Endothelial cell of umbilical vein (primary cell): ENCODE results near the gene IL22RA2. TPM values are rescaled to one million over a fixed set of nuclear protein-coding genes. Genes with fewer than 3 reads are reported as not detected.

Experiments
- BruUV-seq: library from RNA; stranded (reverse); fragments of 400-500 nt; replicated peaks from 2 replicates; lab custom pipeline; 2021; lab: Mats Ljungman, UMichigan
- CTCF ChIA-PET: fragments of 300-600, 350-600 bp; sonication (Branson Sonifier 250); formaldehyde crosslinking; loops from one replicate; lab custom pipeline; 2021; ENCODE audit warnings: antibody characterized with exemption, inconsistent platforms; lab: Charles Lee
- POLR2A ChIA-PET: fragments of 300-600, 350-600 bp; sonication (Branson Sonifier 250); formaldehyde crosslinking; loops from one replicate; lab custom pipeline; 2021; ENCODE audit warnings: antibody characterized with exemption, inconsistent platforms; lab: Charles Lee
- DNase-seq: peaks from one replicate; pipeline ENCODE4 v3.0.0-alpha.2; 2011; ENCODE audit warnings: low read depth, low spot score
- FAIRE-seq: peaks from 2 replicates; lab custom pipeline; 2011; peaks lifted over from hg19 to GRCh38; lab: Jason Lieb, UNC
- H2AFZ ChIP-seq: 2 replicates; pipeline ENCODE4 v1.6.0; 2012; ENCODE audit warnings: low read depth, low read length, control low read depth, inconsistent platforms
- H3K27ac ChIP-seq: 2 replicates; pipeline ENCODE4 v1.5.1; 2011; ENCODE audit warnings: low read depth, mild to moderate bottlenecking, control low read depth, low read length, moderate library complexity; ENCODE audit not compliant: insufficient read depth
- H3K27me3 ChIP-seq, 2 experiments: 2 replicates each; pipeline versions ENCODE4 v1.6.0 to v1.6.1; 2011; ENCODE audit warnings: low read length in 2 of 2, mixed read lengths in 1 of 2; ENCODE audit not compliant: control insufficient read depth in 2 of 2, insufficient read depth in 2 of 2
- H3K36me3 ChIP-seq, 2 experiments: 2 replicates in 1 of 2; 3 replicates in 1 of 2; pipeline ENCODE4 v1.5.1; 2011; ENCODE audit warnings: low read length in 2 of 2, mild to moderate bottlenecking in 1 of 2, moderate library complexity in 1 of 2; ENCODE audit not compliant: control insufficient read depth in 2 of 2, insufficient read depth in 2 of 2; ENCODE audit errors: extremely low read depth in 1 of 2
- H3K4me1 ChIP-seq: 3 replicates; pipeline ENCODE4 v1.5.1; 2011; ENCODE audit warnings: mild to moderate bottlenecking, low read length; ENCODE audit not compliant: control insufficient read depth, insufficient read depth; ENCODE audit errors: extremely low read depth
- H3K4me2 ChIP-seq: 2 replicates; pipeline ENCODE4 v1.6.1; 2011; ENCODE audit warnings: low read length, control low read depth, mixed read lengths; ENCODE audit not compliant: insufficient read depth
- H3K4me3 ChIP-seq, 3 experiments: fragments of 200-600 bp in 1 of 3; sonication (generic), shearing (Covaris generic) in 1 of 3; replicated peaks in 1 of 3; 2 replicates each; pipeline ENCODE4 v1.5.1; 2011 to 2016; ENCODE audit warnings: control low read depth in 3 of 3, low read length in 3 of 3, mild to moderate bottlenecking in 2 of 3, inconsistent platforms in 1 of 3, low read depth in 1 of 3, moderate library complexity in 1 of 3; ENCODE audit not compliant: insufficient read depth in 1 of 3
- H3K79me2 ChIP-seq: 2 replicates; pipeline ENCODE4 v1.6.0; 2012; ENCODE audit warnings: low read length, inconsistent platforms; ENCODE audit not compliant: control insufficient read depth, insufficient read depth
- H3K9ac ChIP-seq: replicated peaks from 2 replicates; pipeline ENCODE3; 2011; ENCODE audit warnings: low read length, control low read depth; ENCODE audit not compliant: insufficient read depth; ENCODE audit errors: extremely low read depth
- H3K9me1 ChIP-seq: replicated peaks from 3 replicates; pipeline ENCODE4 v1.6.0; 2011; ENCODE audit warnings: mild to moderate bottlenecking, low read length; ENCODE audit not compliant: control insufficient read depth, insufficient read depth; ENCODE audit errors: extremely low read depth
- H3K9me3 ChIP-seq: replicated peaks from 2 replicates; pipeline ENCODE4 v1.5.1; 2012; ENCODE audit warnings: low read length, inconsistent platforms; ENCODE audit not compliant: control insufficient read depth, insufficient read depth
- H4K20me1 ChIP-seq: replicated peaks from 2 replicates; pipeline ENCODE3; 2011; ENCODE audit warnings: mild to moderate bottlenecking, low read length; ENCODE audit not compliant: control insufficient read depth, insufficient read depth; ENCODE audit errors: extremely low read depth
- EZH2 ChIP-seq: IDR thresholded peaks from 2 replicates; pipeline ENCODE4 v1.6.1; 2012; ENCODE audit warnings: borderline replicate concordance, low read depth, mild to moderate bottlenecking, moderate library complexity, low read length, inconsistent platforms; ENCODE audit not compliant: severe bottlenecking
- FOS ChIP-seq: IDR thresholded peaks from 2 replicates; pipeline ENCODE4 v1.6.1; 2011; ENCODE audit warnings: mild to moderate bottlenecking, low read length, moderate library complexity, borderline replicate concordance; ENCODE audit not compliant: insufficient read depth
- GATA2 ChIP-seq: IDR thresholded peaks from 2 replicates; pipeline ENCODE4 v1.7.0; 2011; ENCODE audit warnings: low read depth, mild to moderate bottlenecking, moderate library complexity, mixed read lengths, low read length; ENCODE audit not compliant: insufficient read length, insufficient read depth
- JUN ChIP-seq: IDR thresholded peaks from 2 replicates; pipeline ENCODE4 v1.6.1; 2011; ENCODE audit warnings: borderline replicate concordance, low read depth; ENCODE audit not compliant: insufficient read length, insufficient read depth
- MYC ChIP-seq: IDR thresholded peaks from one replicate; pipeline ENCODE4 v1.6.1; 2011; ENCODE audit warnings: mild to moderate bottlenecking, low read depth, low read length
- POLR2A ChIP-seq: IDR thresholded peaks from 2 replicates; pipeline ENCODE4 v1.6.1; 2012; ENCODE audit warnings: low read depth, mild to moderate bottlenecking, control low read depth, low read length
- POLR2AphosphoS5 ChIP-seq: IDR thresholded peaks from 2 replicates; pipeline ENCODE4 v1.6.1; 2012; ENCODE audit warnings: low read depth, mild to moderate bottlenecking, control low read depth, low read length, moderate library complexity; ENCODE audit not compliant: insufficient read depth
- dilution Hi-C: fragments of 300-500 bp; cut with MboI; formaldehyde crosslinking; loops from one replicate; pipeline ENCODE4 v1.15.0; 2019; ENCODE audit warnings: low sequenced_read_pairs; ENCODE audit not compliant: extremely low pct_ligation_motif_present
- intact Hi-C: fragments of 100-400 bp; cut with micrococcal nuclease; formaldehyde crosslinking; loops from one replicate; pipeline ENCODE4 v1.10.0; 2022
- polyA plus RNA-seq, 4 experiments: library from polyadenylated mRNA; depleted of rRNA in 3 of 4; stranded (reverse) in 3 of 4; unstranded in 1 of 4; fragments of >200 nt; gene quantifications; 2 replicates each; pipeline versions ENCODE4 v1.2.1 to v1.2.3, GENCODE V29; 2011 to 2012; ENCODE audit warnings: missing spikeins in 1 of 4
- total RNA-seq: library from RNA; stranded (reverse); gene quantifications from 2 replicates; pipeline ENCODE4 v1.2.3, GENCODE V29; 2021
- TF ChIP-seq, protein P1 (sequence below): IDR thresholded peaks from 2 replicates; pipeline ENCODE4 v1.6.1; 2011; ENCODE audit not compliant: insufficient read depth, insufficient read length
- TF ChIP-seq, protein P2 (sequence below), 2 donors: IDR thresholded peaks; 1 replicate in 1 of 2; 2 replicates in 1 of 2; pipeline ENCODE4 v1.5.1; 2011; ENCODE audit warnings: low read length in 2 of 2, mild to moderate bottlenecking in 2 of 2, moderate library complexity in 2 of 2, control low read depth in 1 of 2, inconsistent platforms in 1 of 2, low read depth in 1 of 2; ENCODE audit not compliant: insufficient read depth in 1 of 2; ENCODE audit errors: extremely low read depth in 1 of 2

Gene IL22RA2
- total and polyA plus RNA-seq, 2 donors (not counting 3 experiments of a cell fraction or from before 2014, with no cell fraction given), result not detected

DNA sequence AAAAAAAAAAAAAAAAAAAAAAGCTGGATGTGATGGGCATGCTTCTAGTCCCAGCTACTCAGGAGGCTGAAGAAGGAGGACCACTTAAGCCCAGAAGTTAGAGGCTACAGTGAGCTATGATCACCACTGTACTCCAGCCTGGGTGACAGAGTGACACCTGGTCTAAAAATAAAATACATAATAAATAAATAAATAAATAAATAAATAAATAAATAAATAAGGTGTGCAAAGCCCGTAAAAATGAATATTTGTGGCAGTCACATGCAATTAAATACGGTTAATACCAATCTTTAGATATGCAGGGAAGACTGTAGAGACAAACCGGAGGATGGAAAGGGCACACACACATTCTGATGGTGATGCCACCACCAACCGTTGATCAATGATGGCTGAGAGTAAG lies 26.2 kb downstream of the IL22RA2 start:
- intact Hi-C loops, result no loop called here
- Histone ChIP-seq H3K27ac (no peak overlapping the region), H3K9ac (no peak overlapping the region), H4K20me1 (no peaks in the 10 kb centered on the region), H3K79me2 (no peaks in the 10 kb centered on the region), H3K4me3 (no peak overlapping the region), H3K36me3 (no peaks in the 10 kb centered on the region), H3K27me3 (no peaks in the 10 kb centered on the region), H2AFZ (no peak overlapping the region), H3K4me1 (no peaks in the 10 kb centered on the region), H3K9me3 (no peaks in the 10 kb centered on the region), H3K4me2 (no peak overlapping the region), H3K9me1 (no peaks in the 10 kb centered on the region)
- POLR2A ChIA-PET, result no interaction called here
- CTCF ChIA-PET, result interaction anchor here (0.7 kb wide), 1 partner anchor 20 kb away, joined by 3 read pairs; no protein-coding TSS in a partner anchor
- dilution Hi-C loops, result no loop called here
- no TSS peak for BruUV-seq
- no peak for DNase-seq
- TF ChIP-seq MYC (no peak), EZH2 (no peak), GATA2 (no peak), FOS (no peak), POLR2A (no peak), JUN (no peak), POLR2AphosphoS5 (no peak)
- TF ChIP-seq, protein P1, sequence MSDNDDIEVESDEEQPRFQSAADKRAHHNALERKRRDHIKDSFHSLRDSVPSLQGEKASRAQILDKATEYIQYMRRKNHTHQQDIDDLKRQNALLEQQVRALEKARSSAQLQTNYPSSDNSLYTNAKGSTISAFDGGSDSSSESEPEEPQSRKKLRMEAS, result no peak
- TF ChIP-seq, protein P2, sequence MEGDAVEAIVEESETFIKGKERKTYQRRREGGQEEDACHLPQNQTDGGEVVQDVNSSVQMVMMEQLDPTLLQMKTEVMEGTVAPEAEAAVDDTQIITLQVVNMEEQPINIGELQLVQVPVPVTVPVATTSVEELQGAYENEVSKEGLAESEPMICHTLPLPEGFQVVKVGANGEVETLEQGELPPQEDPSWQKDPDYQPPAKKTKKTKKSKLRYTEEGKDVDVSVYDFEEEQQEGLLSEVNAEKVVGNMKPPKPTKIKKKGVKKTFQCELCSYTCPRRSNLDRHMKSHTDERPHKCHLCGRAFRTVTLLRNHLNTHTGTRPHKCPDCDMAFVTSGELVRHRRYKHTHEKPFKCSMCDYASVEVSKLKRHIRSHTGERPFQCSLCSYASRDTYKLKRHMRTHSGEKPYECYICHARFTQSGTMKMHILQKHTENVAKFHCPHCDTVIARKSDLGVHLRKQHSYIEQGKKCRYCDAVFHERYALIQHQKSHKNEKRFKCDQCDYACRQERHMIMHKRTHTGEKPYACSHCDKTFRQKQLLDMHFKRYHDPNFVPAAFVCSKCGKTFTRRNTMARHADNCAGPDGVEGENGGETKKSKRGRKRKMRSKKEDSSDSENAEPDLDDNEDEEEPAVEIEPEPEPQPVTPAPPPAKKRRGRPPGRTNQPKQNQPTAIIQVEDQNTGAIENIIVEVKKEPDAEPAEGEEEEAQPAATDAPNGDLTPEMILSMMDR (IDR thresholded peaks at IDR 0.05; ENCODE audit: extremely low read depth in 1 of 2, insufficient read depth in 1 of 2, low read depth in 1 of 2, low read length in 2 of 2), result no peak
- FAIRE-seq, result no peak
